Measurements from ENCODE around the gene DAPP1.
A peak's percentile ranks its signal among the peaks of the same experiment; 100 is the strongest.

DAPP1 gene

DNA sequence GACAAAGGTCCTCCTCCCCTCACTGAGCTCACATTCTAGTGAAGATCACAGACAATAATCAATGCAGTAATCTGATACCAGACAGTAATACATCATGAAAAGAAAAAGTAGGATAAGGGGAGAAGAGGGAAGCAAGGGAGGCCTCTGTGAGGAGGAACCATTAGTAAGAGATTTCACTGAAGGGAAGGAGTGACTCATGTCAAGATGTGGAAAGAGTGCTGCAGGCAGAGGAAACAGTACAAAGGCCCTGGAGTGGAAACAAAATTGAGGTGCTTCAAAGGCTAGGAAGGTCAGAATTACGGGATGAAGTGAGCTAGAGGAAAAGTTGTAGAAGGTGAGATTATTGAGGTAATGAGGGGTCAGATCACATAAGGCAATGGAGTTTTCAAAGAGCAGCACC lies 39.5 kb downstream of the DAPP1 start:
- DNase-seq: peak; percentile 79 to 93 (median 90)

- peak; percentile 43 to 81 (median 74) for DNase-seq
Observed at GRCh38 chr4:99857307-99857706, 40.7 kb downstream of the DAPP1 start.

- no peak for DNase-seq
Observed at GRCh38 chr4:99859618-99860017, 43.0 kb downstream of the DAPP1 start.

DNA sequence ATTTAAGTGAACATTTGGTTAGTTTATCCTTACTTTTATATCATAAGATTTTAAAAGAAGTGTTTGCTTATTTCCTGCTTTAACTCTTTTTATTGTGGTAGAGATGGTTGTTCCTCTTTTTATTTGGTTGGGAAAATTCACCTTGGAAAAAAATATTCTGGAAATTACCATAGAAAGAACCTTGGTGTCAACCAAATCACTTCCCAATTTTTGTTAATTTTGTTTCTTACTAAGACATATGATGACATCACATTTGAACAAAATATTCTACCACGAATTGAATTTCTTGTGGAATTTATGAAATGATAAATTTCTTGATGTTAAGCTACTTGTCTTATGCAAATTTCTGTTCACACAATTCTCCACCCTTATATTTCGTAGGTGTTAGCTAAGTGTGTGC lies 43.9 kb downstream of the DAPP1 start:
- DNase-seq: peak; percentile 39 to 90 (median 84)

- no peak for DNase-seq
Observed at GRCh38 chr4:99861120-99861905, 44.7 kb downstream of the DAPP1 start.

DNA sequence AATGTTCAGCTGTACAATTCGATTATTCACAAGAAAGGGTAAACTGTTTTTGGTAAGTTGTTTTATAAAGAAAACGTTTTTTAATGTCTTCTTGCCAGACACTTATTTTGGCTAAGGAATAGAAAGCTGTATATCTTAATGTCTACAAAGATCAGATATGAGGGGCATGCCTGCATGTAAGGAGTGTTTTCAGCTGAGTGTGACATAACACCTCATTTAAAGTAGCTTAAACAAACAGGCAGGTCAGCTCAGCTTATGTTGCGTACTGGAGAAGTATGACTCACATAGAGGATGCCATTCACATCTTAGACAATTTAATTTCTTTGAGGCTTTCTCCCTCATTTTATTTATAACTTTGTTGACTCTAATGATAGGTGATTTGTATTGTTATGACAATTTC lies 47.2 kb downstream of the DAPP1 start:
- DNase-seq: no peak

DNA sequence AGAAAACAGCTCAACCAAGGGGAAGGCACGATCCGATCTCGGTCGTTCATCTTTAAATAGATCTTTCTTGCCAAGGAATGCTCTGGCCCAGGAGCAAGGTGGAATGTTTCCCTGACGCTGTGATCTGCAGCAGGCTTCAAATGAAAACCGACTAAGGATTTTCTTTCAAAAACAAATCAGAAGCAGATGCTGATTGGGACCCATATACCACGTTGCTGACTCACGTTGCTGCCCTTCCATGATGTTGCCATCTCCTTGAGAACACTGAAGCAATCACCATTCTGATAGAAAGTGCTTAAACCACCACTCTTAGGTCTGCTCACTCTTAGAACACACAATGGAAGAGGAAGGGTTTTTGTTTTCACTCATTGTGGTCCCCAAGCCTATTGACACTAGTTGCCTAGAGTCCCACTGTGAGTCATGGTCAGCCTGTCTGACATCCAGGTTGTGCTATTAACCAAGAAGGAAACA lies 51.5 kb downstream of the DAPP1 start:
- DNase-seq: peak; percentile 51 to 66 (median 59)

- DNase-seq: no peak
Observed at GRCh38 chr4:99872570-99872969, 55.9 kb downstream of the DAPP1 start.

DNA sequence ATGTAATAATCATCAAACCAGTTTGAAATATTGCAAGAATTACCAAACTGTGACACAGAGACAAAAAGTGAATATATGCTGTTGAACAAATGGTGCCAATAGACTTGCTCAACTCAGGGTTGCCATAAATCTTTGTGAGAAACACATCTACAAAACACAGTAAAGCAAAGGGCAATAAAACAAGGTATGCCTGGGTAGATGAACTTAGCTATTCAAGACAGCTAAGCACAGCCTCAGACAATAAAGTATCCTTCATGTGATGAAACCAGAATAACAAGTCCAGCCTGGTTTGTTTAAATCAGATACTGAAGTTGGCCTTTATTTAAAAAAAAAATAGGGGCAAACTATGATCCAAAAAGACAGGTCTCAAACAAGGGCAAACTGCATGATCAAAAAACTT lies 58.4 kb downstream of the DAPP1 start:
- DNase-seq: no peak

GRCh38 chr4:99876946-99877345 lies 60.3 kb downstream of the DAPP1 start:
- no peak for DNase-seq

DNA sequence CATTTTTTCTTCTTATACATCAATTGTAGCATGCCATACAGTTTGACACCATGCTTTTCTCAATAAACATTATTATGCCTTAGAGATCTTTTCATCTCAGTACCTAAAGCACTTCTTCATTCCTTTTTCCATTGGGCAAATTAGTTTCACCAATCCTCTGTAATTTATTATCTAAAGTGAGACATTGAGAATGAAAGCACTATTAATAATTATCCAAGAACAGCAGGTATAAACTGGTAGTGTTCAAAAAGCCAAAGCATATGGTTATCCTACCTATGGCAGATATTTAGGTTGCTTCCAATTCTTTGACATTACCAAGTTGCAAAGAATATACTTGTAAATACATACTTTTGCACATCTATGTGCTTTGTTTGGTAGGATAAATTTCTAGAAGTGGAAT lies 62.0 kb downstream of the DAPP1 start:
- DNase-seq: no peak

DNA sequence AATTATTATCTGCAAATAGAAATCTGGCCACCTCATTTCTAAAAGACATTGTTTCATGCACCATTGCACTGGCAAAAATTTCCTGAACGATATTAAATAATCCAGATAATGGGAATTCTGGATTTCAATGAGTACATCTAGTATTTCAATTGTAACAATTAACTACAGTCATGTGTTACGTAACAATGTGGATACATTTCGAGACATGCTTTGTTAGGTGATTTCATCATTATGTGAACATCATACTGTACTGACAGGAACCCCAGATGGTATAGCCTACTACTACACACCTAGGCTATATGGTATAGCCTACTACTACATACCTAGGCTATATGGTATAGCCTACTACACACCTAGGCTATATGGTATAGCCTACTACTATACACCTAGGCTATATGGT lies 62.8 kb downstream of the DAPP1 start:
- DNase-seq: no peak

DNA sequence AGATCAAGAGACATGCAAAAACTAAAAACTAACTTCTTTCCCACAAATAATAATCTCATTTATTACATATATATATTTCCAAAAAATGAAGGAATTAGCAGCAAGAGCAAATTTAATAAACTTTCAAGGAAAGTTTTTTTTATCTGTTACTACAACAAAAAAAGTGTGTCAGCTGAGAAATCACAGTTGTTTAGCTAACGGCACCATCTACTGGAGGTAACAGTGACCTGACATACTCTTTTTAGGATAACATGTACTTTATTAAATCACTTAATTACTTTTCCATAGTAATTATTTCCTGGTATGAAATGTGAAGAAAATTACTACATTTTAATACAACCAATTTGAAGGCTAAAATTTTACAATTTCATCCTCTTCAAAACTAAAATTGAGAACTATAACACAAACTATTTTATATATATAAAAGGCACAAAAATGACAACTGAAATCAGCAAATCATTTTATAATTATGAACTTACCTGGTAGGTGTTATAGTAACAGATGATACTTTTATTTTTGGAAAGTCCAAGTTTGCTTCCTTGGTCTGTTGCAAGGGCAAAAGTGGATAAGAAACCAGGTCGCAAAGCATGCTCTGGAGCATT lies 68.5 kb downstream of the DAPP1 start:
- peak; percentile 35 to 65 (median 61) for DNase-seq

GRCh38 chr4:99885687-99886086 lies 69.1 kb downstream of the DAPP1 start:
- no peak for DNase-seq

DNA sequence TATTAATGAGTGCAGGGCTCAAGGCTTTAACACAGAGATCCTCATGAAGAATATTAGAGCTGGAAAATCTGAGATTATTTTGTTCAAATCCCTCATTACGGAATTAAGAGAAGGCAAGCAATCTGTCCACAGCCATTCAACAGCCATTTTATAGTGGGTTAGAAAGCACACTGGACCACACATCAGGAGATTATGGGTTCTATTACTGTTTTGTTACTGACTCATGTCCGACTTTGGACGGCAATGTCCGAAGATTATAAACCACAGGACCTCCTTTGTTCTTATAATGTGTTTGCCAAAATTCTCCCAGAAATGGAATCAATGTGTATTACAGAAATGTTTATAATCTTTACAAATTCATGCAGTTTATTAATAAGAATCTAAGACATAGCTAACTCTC lies 69.5 kb downstream of the DAPP1 start:
- DNase-seq: no peak

GRCh38 chr4:99887837-99888236 lies 71.2 kb downstream of the DAPP1 start:
- DNase-seq: no peak

DNA sequence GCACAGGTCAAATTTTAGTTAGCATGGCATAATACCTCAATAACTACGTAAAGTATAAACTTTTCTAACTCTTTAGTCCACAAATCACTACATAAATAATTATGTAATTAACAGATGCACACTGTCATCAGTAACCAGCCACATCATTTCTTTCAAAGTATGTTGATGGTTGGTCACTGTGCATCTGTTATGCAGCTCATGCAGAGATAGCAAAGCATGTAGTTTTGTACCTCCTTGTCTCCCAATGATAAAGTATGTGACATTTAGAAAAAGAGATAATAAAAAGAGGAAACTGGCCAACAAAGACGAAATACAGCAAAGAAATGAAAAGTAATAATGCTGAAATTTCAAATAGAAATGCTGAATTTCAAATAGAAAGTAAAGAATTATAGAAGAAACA lies 74.7 kb downstream of the DAPP1 start:
- DNase-seq: no peak

DNA sequence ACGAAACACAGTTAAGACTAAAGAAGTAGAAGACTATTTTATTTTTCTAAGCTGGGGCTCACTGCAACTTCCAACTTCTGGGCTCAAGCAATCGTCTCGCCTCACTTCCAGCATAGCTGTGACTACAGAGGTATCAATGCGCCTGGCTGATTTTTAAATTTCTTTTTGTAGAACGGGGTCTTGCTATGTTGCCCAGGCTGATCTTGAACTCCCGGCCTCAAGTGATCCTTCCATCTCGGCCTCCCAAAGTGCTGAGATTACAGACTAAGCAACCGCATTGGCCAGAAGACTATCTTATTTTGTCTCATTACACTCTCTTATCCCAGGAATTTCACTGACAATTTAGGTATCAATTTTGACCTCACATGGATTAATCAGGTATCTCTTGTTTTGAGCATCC lies 76.4 kb downstream of the DAPP1 start:
- DNase-seq: no peak

GRCh38 chr4:99893839-99894160 lies 77.2 kb downstream of the DAPP1 start:
- DNase-seq: peak; percentile 65 to 81 (median 74)

DNA sequence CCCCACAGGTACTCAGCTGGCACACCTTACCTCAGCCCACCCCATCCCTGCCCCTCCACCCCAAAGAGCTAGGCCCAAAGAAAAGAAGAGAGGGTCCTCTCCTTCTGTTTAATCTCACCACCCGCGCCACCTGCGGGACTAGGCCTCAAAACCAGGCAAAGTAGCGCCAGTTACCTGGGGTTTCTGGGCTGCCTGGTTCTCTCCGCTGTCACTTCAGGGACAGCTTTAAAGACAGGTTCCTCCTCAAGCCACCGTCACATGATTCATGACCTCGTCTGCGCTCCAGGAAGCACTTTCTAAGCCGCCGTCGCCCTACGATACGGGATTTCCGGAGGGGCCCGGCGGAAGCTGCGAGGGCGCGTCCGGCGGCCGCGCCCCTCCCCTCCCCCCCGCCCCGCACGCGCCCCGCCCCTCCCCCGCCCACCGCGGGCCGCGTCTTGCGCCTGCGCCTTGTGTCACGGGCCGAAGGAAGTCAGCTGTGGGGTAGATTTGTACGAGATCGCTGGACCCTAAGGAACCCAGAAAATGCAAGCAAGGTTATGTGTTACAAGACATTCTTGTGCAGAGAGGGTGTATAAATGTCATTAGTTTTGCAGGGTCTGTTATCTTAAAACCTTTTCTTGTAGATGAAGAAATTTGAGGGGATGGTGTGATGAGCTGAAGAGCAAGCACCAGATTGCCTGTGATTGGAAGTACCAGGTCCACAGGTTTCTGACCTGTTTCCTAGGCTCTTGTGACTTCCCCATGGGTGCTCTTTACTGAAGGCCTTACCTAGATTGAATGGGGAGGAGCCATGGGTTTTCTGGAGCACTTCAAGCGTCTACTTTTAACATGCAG lies 77.8 kb downstream of the DAPP1 start, which contains the start of gene LAMTOR3:
LAMTOR3 (minus strand) TSS at position 267 of the 837 bp plus-strand sequence. CDS start 464 bp downstream, outside the sequence.
- DNase-seq: peak; percentile 95 to 97 (median 96)

DNA sequence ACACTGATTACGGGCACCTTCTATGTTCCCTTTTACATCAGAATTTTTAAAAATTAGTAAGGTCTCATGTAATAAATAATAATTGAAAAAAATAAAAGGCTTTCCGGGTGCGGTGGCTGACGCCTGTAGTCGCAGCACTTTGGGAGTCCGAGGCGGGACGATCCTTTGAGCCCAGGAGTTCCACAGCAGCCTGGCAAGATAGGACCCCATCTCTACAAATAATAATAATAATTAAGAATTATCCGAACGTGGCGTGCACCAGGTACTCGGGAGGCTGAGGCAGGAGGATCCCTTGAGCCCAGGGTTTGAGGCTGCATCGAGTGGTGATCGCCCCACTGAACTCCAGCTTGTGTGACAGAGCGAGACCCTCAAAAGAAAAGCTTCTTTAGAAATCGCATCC lies 78.4 kb downstream of the DAPP1 start:
- DNase-seq: no peak

GRCh38 chr4:99915449-99915848 lies 98.8 kb downstream of the DAPP1 start:
- DNase-seq: no peak

DNA sequence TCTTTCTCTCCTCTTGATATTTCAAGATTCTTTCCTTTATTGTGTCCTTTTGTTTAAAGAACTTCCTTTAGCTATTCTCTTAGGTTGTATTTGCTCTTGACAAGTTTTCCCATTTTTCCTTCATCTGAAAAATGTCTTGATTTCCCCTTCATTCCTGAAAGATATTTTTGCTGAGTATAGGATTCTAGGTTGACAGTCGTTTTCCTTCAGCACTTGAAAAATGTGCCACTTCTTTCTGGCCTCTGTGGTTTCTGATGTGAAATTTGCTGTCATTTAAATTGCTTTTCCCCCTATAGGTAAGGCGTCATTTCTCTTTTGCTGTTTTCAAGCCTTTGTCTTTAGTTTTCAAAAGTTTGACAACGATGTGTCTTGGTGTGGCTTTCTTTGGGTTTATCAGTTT lies 100.9 kb downstream of the DAPP1 start:
- DNase-seq: no peak

- no peak for DNase-seq
Observed at GRCh38 chr4:99918656-99919055, 102.0 kb downstream of the DAPP1 start.

All from suppressor macrophage treated with lipopolysaccharide for 1 hour (primary cell).